ENCODE measurements around the gene CTTNBP2NL. TPM values are rescaled to one million over a fixed set of nuclear protein-coding genes. Genes with fewer than 3 reads are reported as not detected.

The CTTNBP2NL gene
- total and polyA plus RNA-seq, 4 donors = 1.7 to 4.4 (median 3.0) TPM

GRCh38 chr1:112446411-112446810 is 50.4 kb downstream of the CTTNBP2NL start:
- H3K4me1 ChIP-seq (ENCODE audit: control insufficient read depth in 4 of 4, insufficient read depth in 4 of 4, low read length in 3 of 4) = peaks cover 0 to 2% (median 0%) of the 10 kb centered on the region in 4 donors
- no peaks in the 10 kb centered on the region for H3K27me3 ChIP-seq (ENCODE audit: control insufficient read depth in 4 of 4, insufficient read depth in 4 of 4, low read length in 3 of 4)
- no peak overlapping the region for H3K27ac ChIP-seq (ENCODE audit: low read depth in 1 of 2, low read length in 2 of 2)
- H3K9me3 ChIP-seq (ENCODE audit: control insufficient read depth in 4 of 4, low read length in 3 of 4) = no peaks in the 10 kb centered on the region
- no peak for DNase-seq (ENCODE audit: low spot score)
- TF ChIP-seq REST (IDR thresholded peaks at IDR 0.05) (no peak), FOXA1 (IDR thresholded peaks at IDR 0.05) (no peak), ATF3 (IDR thresholded peaks at IDR 0.05) (no peak), SP1 (IDR thresholded peaks at IDR 0.05) (no peak), FOXA2 (IDR thresholded peaks at IDR 0.05) (no peak), CTCF (IDR thresholded peaks at IDR 0.05; ENCODE audit: low read depth, low read length, missing input control) (no peak), MAX (IDR thresholded peaks at IDR 0.05) (no peak), NR2F2 (IDR thresholded peaks at IDR 0.05) (no peak), EGR1 (IDR thresholded peaks at IDR 0.05; ENCODE audit: low read depth in 2 of 2) (no peak), RXRA (IDR thresholded peaks at IDR 0.05) (no peak), TAF1 (conservative IDR thresholded peaks at IDR 0.05) (no peak), HNF4G (IDR thresholded peaks at IDR 0.05) (no peak), ZBTB33 (IDR thresholded peaks at IDR 0.05) (no peak), YY1 (IDR thresholded peaks at IDR 0.05) (no peak), HNF4A (conservative IDR thresholded peaks at IDR 0.05) (no peak), GABPA (IDR thresholded peaks at IDR 0.05 in 1 of 2, conservative IDR thresholded peaks at IDR 0.05 in 1 of 2) (no peak), RAD21 (IDR thresholded peaks at IDR 0.05) (no peak), JUND (IDR thresholded peaks at IDR 0.05) (no peak)
- H3K9ac ChIP-seq (ENCODE audit: low read depth in 1 of 2, low read length in 2 of 2) = no peak overlapping the region
- no peak overlapping the region for H3K4me3 ChIP-seq (ENCODE audit: low read depth in 1 of 3, low read length in 3 of 3)
- WGBS = 92% methylated on average over 1 of the region's 1 CpG
- no peaks in the 10 kb centered on the region for H3K36me3 ChIP-seq (ENCODE audit: control insufficient read depth in 4 of 4, insufficient read depth in 3 of 4, low read depth in 1 of 4, low read length in 3 of 4)
